Stimulated activated CD4-positive, alpha-beta T cell treated with anti-CD3 and anti-CD28 coated beads, TNF-alpha, amount 100 ng/mL, for 1 hour (primary cell): ENCODE measurements around the gene MGME1.

ENCODE experiments used
- DNase-seq, 3 donors: peaks; one replicate each; pipeline ENCODE4 v3.0.0-alpha.2; 2020; ENCODE audit warnings: low read depth in 3 of 3, low spot score in 1 of 3

The MGME1 gene

DNA sequence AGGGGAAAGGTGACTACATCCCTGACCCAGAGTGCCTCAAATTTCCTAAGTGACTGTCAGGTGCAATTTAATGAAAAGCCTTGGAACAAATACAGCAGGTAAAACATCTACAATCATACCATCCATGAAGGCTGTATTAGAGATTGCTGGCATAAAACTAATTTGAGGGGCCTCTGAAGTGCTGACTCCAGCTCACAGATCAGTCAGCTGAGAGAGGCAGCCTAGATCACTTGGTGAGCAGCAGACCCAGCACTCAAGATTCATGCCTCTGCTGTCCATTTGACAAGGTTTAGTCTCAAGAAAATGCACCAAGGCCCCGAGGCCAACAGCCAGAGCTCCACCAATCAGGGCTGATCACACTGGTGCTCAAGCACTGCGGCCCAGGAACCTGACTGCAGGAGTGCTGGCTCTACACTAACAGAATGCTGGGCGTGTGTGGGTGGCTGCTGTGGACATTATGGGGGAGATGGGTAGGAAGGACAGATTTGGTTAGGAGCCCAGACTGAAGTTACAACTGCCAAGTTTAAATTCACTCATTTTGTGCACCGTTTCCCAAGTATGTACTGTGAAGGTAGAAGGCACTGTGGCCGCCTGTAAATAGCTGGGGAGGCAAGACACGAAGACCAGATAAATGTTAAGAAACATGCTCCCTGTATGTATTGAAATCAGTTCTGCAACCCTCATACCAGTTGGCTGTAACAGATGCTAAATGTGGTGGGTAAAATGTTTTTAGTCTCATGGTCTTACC, 28.4 kb upstream of the MGME1 start:
- DNase-seq: no peak

DNA sequence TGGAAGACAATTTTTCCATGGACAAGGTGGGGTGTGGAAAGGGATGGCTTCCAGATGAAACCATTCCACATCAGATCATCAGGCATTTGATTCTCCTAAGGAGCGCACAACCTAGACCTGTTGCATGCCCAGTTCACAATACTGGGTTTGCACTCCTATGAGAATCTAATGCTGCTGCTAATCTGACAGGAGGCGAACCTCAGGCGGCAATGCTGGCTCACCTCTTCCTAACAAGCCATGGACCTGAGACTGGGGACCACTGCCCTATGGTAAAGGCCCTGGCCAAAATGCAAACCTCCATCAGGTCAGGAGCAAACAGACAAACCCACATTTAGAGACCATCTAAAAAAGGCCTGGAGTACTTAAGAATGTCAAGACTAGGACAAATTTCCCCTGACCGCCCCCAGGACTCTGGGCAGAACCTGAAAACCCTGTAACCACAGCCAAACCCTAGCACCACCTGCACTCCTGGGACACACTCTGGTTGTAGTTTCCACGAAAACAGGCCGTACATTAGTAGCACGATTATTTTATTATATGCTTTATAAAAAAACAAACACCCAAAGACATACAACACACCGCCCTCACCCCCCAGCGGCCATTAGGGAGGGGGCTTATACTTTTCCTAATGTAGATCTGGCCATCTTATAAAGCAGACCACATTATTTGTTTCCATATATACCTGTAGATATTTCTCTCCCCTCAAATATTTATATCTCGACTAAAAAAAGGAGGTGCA, 27.6 kb upstream of the MGME1 start:
- DNase-seq: no peak

DNA sequence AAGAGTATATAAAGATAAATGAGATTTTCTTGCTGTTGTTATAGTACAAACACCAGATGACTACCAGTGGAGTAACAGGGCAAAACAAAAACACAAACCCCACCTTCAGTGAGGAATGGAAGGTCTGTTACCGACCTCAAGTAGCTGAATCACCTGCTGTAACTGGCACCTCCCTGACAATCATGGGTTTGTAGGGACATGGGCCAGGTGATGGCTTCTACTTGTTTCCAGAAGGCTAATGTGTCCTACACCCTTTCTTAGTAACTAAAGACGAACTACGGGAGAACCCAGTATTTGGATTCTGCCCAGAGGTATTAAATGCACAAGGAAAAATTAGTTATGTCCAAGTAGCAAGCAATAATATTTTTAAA, 27.0 kb upstream of the MGME1 start:
- DNase-seq: no peak

DNA sequence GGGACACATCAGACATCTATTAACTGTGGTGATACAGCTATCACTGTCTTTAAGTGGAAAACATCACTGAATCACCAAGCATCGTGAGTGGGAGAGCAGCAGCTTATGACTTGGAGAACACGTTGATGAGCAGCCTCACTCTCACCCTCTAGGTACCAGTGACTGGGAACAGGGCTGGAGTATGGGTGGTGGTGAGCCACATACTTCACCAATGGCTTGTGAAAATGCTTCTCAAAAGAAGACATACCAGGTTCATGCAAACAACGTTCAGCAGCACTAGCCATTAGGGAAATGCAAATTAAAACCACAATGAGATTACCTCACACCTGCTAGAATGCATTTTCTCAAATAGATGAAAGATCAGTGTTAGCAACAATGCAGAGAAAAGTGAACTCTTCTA, 25.5 kb upstream of the MGME1 start:
- DNase-seq: no peak

DNA sequence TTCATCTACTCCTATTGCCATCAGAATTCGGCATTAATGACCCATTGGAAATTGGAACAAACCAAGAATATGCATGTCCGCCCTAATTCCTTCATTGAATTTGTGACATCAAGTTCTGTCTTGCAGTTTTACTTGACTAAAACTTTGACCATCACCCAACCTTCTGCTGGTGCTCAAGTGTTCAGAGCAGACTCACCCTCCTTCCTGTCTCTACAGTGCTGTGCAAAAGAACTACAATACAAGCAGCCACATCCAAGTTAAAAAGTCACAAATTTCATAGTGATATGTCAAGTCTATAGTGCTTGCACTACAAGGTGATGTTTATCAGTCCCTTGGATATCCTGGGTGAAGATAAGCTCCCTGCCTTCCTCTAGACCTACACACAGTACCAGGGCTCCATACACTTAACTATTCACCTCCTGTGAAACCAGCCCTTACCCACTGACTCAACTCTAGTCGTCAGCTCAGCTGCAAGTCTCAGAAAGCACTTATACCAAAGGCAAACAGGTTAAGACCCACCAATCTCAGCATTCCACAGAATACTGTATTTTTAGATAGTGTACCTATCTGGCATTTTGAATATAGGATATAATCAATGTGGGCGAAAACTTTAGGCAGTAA, 23.9 kb upstream of the MGME1 start:
- no peak for DNase-seq

DNA sequence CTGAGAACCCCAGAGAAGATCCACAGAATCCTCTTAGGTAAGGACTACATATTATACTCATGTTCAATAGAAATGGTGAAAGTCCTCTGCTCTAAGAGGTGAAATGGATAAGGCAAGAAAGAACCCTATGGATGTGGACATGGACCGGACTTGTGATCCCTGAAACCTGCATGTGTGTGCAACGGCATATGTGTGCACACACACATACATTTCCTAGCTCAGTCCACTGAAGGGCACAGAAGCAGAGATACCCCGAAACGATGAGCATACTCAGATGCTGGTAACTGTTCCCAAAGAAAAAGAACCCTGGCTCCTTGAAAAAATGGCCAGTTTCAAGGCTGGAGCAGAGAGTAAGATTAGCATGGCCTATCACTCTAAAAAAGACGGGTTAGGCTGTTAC, 22.8 kb upstream of the MGME1 start:
- no peak for DNase-seq

DNA sequence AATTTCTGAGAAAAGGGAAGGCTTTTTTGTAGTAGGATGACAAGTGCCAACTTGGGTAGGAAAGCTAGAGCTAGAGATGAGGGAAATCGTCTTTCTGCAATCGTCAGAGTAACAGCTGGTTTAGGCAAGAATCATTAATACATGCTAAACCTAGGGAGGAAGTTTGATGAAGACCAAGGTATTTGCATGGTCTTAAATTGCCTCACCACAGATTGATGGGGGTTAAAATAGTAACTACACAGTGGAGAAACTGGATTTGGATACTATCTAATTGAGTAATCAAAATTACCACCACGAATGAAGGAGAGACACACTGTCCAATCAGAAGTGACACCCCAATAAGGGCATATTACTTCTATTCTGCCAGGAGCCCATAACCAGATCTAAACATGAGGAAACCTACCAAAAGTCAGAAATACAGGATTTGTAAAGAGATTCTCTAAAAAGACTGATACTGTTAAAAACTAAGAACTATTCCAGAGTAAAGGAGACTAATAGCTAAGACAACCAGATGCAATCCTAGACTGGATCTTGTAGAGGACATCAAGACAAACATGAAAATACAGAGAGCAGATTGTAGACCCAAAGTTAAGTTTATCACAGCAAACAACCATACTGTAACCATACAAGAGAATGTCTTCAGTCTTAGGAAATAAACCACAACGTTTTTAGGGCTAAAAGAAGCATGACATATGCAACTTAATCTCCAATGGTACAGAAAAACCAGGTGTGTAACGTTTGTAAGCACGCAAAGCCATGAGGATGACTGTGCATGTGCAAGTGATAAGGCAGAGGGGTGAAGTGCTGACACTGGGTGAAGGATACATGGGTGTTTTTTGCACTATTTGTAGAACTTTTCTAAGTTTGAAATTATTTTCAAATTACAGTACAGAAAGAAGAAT, 22.0 kb upstream of the MGME1 start:
- no peak for DNase-seq

DNA sequence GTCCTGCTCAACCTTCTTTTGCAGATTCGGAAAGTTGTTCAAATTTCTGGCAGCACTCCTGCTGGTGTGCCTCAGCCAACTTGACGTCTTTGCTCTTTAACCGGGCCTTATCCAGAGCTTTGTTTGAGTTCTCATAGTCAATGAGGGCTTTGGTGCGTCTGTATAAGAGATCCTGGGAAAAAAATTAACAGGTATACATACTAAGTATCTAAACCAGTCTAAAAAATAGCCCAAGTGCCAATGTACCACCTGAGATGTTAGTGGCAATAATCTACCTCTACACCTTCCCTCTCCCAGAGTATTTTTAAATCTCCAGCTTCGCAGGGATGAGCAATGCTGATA, 21.4 kb upstream of the MGME1 start:
- no peak for DNase-seq

DNA sequence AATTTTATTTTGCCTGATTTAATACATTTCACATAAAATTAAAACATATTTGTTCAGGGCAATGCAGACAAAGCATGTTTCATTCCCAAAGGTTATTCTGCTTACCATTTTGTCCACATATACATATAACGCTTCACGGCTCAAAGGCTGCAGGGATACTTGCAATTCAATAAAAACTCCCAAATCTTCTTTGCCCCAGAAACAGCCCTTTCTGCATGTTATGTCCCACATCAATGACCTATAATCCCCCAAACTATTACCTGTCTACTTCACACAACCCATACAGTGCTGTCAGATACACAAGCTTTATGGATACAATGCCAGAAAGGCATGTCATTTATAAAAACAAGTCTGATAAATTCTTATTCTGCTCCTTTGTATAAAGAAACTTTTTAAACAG, 20.4 kb upstream of the MGME1 start:
- DNase-seq: no peak

DNA sequence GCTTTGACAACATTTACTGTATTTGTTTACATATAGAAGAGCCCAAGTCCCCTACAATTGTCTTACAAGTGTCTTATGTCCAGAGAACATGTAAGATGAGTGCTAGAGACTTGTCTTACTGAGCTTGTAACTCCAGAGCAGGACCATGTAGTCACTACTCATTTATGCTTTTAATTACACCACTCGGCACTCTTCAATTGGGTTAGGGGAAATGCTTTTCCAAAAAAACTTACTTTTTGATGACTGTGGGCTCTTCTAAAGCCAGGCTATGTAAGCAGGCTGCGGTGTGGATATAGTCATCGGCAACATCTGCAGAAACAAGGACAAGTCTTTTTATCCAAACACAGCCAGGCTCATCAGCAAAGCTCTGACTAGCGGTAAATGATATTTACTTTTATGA, 18.9 kb upstream of the MGME1 start:
- DNase-seq: no peak

DNA sequence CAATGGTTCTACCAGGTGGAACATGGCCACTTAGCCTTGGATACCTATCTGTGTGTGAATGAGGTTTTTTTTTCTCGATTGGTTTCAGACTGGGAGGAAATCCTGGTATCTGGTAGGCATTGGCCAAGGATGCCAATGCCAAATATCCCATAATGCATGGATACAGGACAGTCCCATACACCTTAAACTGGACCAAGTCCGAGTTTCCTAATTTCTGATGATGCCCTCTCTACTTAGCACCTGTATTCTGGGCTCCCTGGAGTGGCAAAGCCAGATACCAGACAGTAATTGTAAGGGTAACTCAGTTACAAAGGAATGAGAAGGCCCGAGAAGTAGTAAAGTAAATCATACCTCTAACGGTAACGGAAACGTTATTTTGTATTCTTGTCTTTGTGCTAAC, 18.1 kb upstream of the MGME1 start:
- DNase-seq: no peak

DNA sequence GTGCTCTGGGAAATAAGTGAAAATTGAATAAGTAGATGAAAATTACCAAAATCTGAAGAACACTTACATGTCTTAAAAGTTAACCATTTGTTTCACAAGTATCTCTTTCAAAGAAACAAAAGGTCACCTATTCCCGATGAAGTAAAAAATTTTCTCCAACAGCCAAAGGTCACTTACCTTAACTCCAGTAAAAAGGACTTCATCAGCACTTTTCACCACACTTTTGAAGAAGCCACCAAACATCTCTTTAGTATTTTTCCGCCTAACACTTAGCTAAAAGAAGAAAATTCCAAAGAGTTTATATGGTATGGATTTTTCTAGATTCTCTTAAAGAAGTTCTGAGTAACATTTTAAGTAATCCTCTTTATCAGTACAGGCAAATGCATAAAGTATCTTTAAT, 17.5 kb upstream of the MGME1 start:
- DNase-seq: no peak

DNA sequence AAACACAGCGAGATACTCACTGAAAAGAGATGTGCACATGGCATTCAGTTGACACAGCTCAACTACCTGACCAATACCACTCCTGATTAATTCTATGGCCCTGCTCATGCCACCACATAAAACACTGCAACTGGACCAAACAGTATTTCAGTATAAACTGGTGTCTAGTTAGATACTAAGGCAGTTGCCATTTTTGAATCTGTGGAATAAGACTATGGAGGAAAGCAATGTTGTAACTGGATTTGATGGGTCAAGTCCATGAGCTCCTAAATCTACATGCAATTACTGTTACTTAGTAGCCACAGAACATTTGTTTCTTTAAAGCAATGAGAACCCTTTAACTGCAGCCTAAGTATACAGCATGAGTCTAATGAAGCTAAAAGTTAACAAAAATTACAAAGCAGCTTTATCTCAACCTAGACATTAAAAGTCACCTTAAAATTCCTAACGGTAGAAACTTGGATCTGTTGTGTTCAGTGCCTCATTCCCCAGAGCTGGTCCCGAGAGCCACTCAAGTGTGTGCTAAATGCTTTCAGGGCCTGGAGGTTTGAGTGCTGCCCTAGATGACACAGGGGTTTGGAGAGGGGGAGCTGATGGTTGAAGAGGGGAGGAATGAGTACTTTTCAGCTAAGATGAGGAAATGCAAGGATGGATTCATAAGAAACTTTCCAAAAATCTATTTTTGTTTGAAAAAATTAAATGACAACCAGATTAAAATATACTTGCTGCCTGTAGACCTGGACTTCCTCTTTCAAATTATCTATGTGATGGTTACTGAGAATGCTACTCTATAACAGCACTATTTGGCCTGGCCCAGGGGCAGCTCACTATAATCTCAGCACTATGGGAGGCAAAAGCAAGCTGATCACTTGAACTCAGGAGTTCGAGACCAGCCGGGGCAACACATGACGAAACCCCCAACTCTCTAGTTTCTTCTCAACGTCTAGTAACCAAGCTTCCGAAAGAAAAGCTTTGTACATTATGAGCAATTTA, 15.8 kb upstream of the MGME1 start:
- no peak for DNase-seq

DNA sequence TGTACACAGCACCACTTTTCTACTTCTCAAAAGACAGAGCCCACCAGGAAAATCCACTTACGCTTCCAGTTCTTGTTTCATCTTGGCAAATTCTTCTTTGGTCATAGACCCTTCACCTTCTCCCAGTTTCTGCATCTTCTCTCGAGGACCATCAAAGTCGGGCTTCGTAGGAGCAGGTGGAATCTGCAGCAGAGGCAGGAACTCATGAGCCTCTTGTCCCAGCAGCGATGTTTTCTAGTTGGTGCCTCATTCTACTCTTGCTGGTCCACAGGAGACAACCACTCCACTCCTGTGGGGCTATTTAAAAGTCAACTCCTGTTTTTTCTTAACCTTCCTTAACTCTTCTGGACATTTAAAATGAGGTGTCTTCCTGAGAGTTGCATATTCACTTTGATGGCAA, 14.9 kb upstream of the MGME1 start:
- DNase-seq: no peak

DNA sequence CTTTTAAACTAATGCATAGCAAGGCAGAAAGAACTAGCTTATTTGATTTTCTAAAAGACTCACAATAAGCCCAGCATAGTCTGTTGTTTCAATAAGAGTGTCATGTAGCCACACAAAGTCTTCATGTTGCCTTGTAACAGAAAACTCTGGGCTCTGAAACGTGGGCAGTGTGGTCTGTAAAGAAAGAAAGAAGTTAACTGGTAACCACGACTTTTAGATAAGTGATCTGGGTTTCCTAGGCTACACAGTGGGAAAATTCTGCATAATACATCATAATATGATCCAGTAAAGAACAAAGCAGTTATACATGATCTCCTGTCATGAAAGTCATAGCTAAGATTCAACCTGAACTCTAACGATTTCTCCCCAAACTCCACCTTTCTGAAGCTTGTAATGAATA, 13.5 kb upstream of the MGME1 start:
- DNase-seq: no peak

DNA sequence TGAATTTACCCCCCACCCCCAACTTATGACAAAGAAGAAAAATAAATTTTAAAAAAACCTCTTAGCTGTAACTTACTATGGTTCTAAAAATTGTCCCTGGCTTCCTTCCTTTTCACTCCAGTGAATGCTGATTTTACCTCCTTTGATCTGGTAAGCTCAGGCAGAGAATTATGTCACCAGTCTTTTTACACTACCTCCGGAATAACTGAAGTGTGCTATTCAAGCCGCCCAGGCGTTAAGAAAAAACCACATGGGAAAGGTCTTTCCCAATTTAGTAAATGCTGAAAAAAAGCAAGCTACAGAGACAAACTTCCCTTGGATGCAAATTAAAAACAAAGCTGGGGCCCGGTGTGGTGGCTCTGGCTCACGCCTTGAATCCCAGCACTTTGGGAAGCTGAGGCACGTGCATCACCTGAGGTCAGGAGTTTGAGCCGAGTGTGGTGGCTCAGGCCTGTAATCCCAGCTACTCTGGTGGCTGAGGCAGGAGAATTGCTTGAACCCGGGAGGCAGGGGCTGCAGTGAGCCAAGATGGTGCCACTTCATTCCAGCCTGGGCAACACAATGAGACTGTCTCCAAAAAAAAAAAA, 12.6 kb upstream of the MGME1 start:
- no peak for DNase-seq

DNA sequence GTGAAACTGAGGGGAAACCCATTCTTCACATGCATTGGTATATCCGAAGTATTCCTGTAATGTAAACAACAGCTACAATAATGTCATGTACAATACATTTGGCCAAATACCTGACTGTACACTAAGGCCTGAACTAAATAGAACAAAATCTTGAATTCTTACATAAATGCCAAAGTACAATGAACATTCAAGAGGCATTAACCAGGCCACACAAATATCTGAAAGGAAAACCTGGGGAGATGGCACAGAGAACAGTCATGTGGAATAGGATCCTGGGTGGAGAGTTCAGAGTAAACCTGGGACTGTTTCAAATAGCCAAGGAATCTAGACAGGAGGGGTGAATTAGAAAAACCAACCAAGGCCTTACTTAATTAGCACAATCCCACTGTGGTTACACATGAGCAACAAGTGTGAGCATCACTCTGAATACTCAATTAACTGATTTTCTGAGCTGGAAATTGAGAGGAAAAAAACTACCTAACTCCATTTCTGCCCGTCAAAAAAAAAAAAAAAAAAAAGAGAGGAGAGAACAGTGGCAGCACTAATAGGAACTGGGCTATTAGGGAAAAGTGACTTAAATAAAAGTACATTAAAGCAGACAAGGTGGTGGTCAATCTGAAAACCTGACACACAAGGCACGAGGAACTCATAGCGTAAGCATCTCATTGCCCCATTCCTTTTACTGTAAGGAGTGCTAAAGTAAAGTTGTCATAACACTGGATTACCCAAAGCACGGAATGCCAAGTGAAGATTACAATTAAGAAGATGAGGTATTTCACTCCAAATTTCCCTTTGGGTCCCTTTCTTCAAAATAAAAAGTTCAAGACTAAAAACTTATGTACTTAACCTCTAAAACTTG, 11.1 kb upstream of the MGME1 start:
- no peak for DNase-seq

DNA sequence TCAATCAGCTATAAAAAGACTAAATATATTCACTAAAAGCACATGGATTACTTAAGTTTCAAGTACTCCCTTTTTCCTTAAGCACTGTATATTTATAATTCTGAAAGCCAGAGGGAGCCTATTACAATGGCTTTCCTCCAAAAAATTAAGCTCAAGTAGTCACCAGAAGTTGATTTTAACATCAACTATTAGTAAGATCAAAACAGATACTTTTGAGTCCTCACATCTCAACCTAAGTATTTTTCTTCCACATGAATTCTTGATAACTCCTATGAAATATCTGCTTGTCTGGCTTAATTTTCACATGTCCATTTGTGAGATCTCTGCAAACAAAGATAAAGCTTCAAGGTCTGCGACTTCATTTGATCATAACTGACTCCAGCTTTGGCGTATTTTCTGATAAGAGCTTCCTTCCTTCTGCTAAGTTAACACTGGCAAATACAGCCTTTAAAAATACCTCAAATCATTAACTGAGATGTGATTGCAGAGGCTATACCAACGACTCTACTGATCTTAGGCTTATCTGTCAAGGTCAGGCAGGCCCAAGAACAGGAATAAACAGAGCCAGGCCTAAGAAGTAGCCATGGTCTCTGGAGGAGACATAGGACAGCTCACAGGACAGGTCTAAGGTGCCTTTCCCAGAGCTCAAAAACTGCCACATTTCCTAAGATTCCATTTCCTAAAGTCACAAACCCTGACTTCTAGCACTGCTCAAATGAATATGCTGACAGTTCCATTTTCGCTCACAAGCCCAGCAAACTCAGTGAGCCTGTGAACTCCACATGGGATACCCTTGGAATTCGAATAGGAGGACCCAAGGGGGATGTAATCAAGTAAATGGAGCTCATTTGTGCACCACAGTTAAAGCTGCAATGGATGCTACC, 10.2 kb upstream of the MGME1 start:
- no peak for DNase-seq
